HG03280 (cell line): ENCODE measurements around the gene MACROD2.
A peak's percentile ranks its signal among the peaks of the same experiment; 100 is the strongest.

Experiments
- ATAC-seq: cut with Tn5 transposase; IDR thresholded peaks from one replicate; pipeline ENCODE4 v1.9.1; 2021; ENCODE audit warnings: mild to moderate bottlenecking, moderate library complexity; ENCODE audit not compliant: unreplicated experiment

The MACROD2 gene

GRCh38 chr20:14838663-14839628 is 843.6 kb downstream of the MACROD2 start:
- ATAC-seq: peak; percentile 85

GRCh38 chr20:14845199-14846160 is 850.2 kb downstream of the MACROD2 start:
- no peak for ATAC-seq

GRCh38 chr20:14848806-14849205 is 853.5 kb downstream of the MACROD2 start:
- no peak for ATAC-seq

GRCh38 chr20:14853079-14853478 is 857.8 kb downstream of the MACROD2 start:
- no peak for ATAC-seq

- no peak for ATAC-seq
These were observed 859.9 kb downstream of the MACROD2 start for GRCh38 chr20:14855171-14855570.

- no peak for ATAC-seq
These were observed 864.3 kb downstream of the MACROD2 start for GRCh38 chr20:14859627-14860026.

GRCh38 chr20:14860410-14860814 is 865.1 kb downstream of the MACROD2 start:
- no peak for ATAC-seq

GRCh38 chr20:14861028-14861699 is 865.8 kb downstream of the MACROD2 start:
- ATAC-seq: no peak

GRCh38 chr20:14865169-14865568 is 869.9 kb downstream of the MACROD2 start:
- no peak for ATAC-seq

GRCh38 chr20:14865731-14866130 is 870.4 kb downstream of the MACROD2 start:
- ATAC-seq: no peak

GRCh38 chr20:14866841-14867514 is 871.7 kb downstream of the MACROD2 start:
- no peak for ATAC-seq

GRCh38 chr20:14877301-14878028 is 882.1 kb downstream of the MACROD2 start:
- ATAC-seq: no peak

- no peak for ATAC-seq
These were observed 883.3 kb downstream of the MACROD2 start for GRCh38 chr20:14878676-14879019.

- ATAC-seq: no peak
These were observed 883.8 kb downstream of the MACROD2 start for GRCh38 chr20:14879020-14879697.

GRCh38 chr20:14879839-14880238 is 884.5 kb downstream of the MACROD2 start:
- ATAC-seq: no peak

GRCh38 chr20:14881518-14881917 is 886.2 kb downstream of the MACROD2 start:
- no peak for ATAC-seq

GRCh38 chr20:14882157-14882556 is 886.8 kb downstream of the MACROD2 start:
- ATAC-seq: no peak

GRCh38 chr20:14882846-14883245 is 887.5 kb downstream of the MACROD2 start:
- no peak for ATAC-seq

GRCh38 chr20:14883324-14883723 is 888.0 kb downstream of the MACROD2 start:
- ATAC-seq: no peak
